AG09309 (cell line): Measurements from ENCODE around the gene R3HDML.

Experiments used
- DNase-seq: peaks from one replicate; pipeline ENCODE4 v3.0.0-alpha.2; 2010; ENCODE audit warnings: low read depth
- H3K4me3 ChIP-seq: 2 replicates; pipeline ENCODE4 v1.5.1; 2011; ENCODE audit warnings: mild to moderate bottlenecking, low read depth, low read length, moderate library complexity; ENCODE audit not compliant: control insufficient read depth
- CTCF ChIP-seq: IDR thresholded peaks from 2 replicates; pipeline ENCODE4 v1.5.1; 2011; ENCODE audit warnings: mild to moderate bottlenecking, low read depth, low read length, inconsistent platforms; ENCODE audit not compliant: insufficient read depth, control insufficient read depth; ENCODE audit errors: missing control alignments

Gene R3HDML

GRCh38 chr20:44328428-44328827 lies 8.4 kb upstream of the R3HDML start:
- DNase-seq = no peak
- no peak for TF ChIP-seq CTCF
- no peak overlapping the region for H3K4me3 ChIP-seq

- no peak overlapping the region for H3K4me3 ChIP-seq
- TF ChIP-seq CTCF = no peak
Observed at GRCh38 chr20:44331201-44331600, 5.6 kb upstream of the R3HDML start.

GRCh38 chr20:44334306-44334705 lies 2.5 kb upstream of the R3HDML start:
- TF ChIP-seq CTCF = no peak
- no peak for DNase-seq
- no peak overlapping the region for H3K4me3 ChIP-seq

More at GRCh38 chr20:44331201-44331600, 5.6 kb upstream of the R3HDML start:
- DNase-seq = no peak

GRCh38 chr20:44334709-44335108 lies 2.1 kb upstream of the R3HDML start:
- DNase-seq = no peak
- TF ChIP-seq CTCF = no peak
- no peak overlapping the region for H3K4me3 ChIP-seq

- no peak for TF ChIP-seq CTCF
- no peak overlapping the region for H3K4me3 ChIP-seq
- no peak for DNase-seq
Observed at GRCh38 chr20:44335675-44336074, 1.2 kb upstream of the R3HDML start.

GRCh38 chr20:44336086-44336485 lies 757 bp upstream of the R3HDML start:
- H3K4me3 ChIP-seq = no peak overlapping the region
- TF ChIP-seq CTCF = no peak
- no peak for DNase-seq

- H3K4me3 ChIP-seq = no peak overlapping the region
- TF ChIP-seq CTCF = no peak
- DNase-seq = no peak
Observed at GRCh38 chr20:44342248-44342647, 5.4 kb downstream of the R3HDML start.
